Stimulated activated CD4-positive, alpha-beta T cell treated with anti-CD3 and anti-CD28 coated beads, Interleukin-2, amount 100 ng/mL, for 4 hours (primary cell): Measurements from ENCODE around the gene DSCAML1.

Experiments used
- DNase-seq: peaks from one replicate; pipeline ENCODE4 v3.0.0-alpha.2; 2020; ENCODE audit warnings: low read depth

Gene DSCAML1

DNA sequence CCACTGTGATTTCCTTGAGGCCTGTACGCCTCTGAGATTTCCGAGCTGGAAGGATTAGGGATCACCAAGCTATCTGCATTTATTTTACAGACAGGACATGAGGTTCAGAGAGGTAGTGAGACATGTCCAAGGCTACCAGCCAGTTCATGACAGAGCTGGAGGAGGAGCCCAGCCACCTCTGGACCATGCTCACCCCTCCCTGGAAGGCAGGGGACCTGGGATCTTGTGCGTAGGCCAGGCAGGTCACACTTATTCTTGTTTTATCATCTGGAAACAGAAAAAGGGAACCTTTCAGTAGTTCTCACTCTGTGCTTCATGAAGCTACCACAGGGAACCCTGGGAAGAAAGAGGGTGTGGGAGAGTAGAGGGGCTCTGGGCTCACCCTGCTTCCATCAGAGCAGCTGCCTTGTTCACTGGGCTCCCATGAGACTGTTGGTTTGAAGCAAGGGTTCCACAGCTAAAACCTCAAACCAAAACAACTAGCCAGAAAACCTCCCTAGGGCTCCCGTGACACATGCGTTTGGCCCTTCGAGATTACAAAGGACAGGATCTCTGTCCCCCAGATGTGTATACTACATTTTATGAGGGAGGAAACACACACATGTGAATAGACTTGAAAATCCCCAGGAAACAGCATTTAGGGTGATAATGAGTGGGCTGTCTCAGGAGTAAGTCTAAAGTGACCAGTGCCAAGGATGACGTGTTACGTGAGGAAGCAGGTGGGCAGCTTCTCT, 106.4 kb downstream of the DSCAML1 start:
- no peak for DNase-seq

DNA sequence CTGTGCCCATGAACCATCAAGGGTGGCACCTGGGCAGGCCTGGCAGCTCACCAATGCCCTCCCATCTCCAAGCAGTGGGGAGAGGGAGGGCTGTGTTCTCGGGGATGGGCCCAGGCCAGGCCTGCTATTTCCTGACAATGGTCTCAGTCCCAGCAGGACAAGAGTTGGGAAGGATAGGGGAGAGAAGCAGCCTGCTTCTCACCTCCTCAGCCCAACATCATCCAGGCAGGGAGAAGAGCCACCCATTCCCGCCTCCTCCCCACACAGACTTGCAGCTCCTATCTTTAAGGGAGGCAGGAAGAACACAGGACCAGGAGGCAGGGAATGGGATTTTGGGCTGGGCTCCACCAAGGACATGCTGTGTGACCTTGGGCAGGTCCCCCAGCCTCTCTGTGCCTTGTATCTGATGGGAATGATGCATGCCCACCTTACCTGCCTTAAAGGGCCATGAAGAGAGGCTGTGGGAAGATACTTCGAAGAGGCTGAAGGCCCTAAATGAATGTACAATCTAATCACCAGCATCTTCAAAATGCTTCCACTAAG, 108.7 kb downstream of the DSCAML1 start:
- no peak for DNase-seq

DNA sequence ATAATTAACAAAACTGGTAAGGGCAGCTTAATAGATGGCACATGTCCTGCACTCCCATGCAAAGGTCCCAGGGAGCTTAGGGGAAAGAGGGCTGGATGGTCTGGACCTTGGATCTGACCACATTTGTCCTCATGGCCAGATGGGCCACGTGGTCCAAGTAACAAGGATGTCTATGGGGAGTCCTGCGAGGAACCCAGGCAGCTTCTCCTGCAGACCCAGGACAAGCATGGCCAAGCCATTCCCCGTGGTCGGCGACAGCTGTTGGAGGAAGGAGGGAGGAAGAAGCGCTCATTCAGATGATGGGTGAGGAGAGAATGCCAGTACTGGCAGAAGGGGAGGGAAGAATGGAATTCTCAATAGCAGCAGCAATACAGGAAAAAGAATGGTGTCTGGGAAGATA, 109.2 kb downstream of the DSCAML1 start:
- no peak for DNase-seq

DNA sequence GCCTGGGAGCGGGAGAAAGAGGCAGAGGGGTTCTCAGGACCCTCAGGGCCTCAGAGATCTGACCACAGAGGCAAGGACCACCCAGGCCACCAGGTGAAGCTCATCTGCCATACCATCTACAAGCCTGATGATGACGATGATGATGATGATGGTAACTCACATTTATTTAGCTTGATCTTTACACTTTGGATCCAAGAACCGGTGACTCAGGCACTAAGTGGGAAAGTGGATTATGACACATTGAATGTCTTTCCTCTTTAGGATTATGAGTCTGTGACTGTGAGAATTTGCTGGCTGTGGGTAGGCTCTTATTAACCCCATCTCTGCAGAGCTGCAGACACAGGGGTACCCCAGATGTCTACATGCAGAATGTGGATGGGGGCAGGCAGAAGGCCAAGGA, 110.3 kb downstream of the DSCAML1 start:
- DNase-seq: no peak

DNA sequence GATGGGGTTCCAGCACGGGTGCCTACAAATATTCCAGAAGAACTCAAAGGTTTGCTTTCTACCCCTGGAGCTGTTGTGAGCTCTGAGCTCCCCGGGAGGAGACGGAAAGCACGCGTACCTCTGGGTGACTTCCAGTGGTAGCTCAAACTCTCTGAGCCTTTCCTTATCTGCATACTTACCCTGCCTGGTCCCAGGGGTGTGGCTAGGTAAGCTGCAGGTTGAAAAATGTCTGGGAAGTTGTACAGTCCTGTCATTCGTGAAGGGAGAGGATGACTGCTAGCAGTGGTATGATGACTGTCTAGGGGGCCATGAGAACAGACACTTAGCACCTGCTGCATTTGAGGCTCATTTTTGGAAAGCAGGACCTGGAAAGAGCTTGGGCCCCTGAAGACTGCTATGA, 111.5 kb downstream of the DSCAML1 start:
- DNase-seq: no peak

DNA sequence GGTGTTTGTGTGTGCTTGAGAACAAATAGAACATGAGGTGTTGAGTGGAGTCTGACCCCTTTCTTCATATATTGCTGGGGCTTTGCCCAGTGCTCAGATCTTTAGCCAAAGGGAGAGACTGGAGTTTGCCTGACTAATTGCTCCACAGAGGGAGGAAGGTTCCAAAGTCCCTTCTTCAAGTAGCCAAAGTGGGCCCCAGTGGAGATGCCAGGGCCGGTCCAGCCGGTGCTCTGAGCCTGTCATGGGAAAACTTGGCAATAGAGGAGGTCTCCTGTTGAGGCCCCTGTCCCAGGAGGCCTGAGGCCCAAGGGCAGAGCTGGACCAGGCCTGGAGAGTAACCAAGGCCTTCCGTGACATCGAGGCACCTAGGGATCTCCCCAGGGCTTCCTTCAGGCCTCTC, 112.3 kb downstream of the DSCAML1 start:
- no peak for DNase-seq

DNA sequence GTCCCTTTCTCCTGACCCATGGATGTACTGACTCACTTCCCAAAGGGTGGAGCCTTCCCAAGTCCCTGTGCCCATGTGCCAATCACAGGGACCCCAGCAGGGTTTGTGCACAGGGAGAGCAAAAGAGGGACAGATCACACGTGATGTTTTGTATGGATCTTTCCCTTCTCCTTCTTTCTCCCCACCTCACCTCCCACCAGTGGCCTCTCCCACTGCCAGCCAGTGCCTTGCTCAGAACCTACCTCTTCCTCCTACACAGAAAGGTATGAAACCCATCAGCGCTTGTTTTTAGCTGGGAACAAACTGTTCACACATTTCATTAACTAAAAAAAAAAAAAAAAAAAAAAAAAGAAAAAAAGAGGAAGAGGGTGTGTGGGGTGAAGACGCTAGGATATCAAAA, 112.9 kb downstream of the DSCAML1 start:
- no peak for DNase-seq

DNA sequence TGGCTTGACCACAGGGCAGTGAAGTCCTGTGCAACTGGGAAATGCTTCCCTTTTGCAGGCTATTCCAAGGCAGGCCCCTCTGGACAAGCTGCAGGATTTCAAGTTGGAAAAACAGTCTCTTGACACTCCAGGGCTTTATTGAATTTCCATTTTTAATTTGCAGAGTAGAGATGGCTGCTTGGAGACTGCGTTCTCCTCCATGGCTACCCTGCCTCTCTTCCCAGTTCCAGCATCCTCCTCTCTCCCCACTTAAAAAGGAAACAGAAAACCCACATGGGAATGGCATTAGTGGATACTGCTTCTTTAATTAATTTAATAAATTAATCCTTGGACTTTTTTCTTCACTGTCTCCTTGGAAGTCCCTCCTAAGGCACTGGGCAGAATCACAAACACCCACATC, 115.6 kb downstream of the DSCAML1 start:
- DNase-seq: no peak

DNA sequence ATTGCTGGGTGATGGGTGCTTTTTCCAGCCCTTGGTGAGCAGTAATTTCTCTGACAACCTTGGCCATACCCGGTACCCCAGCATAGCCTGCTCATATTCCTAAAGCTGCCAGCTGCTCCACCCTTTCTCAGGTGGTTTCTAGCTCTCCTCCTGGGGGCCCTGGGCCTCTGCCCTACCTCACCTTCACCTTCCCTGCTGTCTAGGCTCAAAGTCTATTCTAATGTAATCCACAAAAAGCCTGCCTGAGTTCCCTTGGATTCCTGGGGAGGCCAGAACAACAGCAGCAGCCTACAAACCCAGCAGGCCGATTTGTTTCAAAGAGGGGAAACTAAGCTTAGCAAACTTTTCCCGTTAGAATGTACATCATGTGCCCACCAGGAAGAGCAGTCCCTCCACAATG, 117.6 kb downstream of the DSCAML1 start:
- no peak for DNase-seq

DNA sequence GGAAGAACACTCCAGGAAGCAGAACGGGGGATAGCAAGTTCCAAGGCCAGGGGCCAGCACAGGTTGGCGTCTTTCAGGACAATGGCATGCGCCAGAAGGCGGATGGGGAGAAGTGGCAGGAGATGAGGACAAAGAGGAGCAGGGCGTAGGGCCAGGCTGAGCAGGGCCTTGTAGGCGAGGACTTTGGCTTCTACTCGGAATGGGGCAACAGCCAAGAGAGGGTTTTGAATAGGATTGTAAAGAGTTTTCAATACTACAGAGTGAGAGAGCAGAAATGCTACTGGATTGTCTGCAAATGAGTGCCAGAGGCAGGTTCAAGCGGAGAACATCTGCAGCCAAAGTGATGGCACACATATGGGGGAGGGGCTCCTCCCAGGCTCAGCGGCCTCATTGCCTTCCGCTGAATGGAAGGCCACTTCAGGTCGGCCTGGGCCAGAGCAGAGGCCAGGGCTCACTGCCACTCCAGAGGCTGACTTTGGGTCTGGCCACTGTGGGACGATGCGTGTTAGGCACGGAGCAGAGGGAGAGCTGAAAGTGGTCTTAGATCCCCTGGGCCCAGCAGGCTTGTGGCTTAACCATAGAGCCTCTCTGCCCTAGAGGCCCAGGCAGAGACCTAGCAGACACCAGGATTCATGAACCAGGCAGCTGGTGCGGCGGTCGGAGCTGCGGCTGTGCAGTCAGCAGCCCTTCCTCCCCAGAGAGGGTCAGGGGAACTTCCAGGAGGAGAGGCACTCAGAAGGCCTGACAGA, 118.2 kb downstream of the DSCAML1 start:
- no peak for DNase-seq

DNA sequence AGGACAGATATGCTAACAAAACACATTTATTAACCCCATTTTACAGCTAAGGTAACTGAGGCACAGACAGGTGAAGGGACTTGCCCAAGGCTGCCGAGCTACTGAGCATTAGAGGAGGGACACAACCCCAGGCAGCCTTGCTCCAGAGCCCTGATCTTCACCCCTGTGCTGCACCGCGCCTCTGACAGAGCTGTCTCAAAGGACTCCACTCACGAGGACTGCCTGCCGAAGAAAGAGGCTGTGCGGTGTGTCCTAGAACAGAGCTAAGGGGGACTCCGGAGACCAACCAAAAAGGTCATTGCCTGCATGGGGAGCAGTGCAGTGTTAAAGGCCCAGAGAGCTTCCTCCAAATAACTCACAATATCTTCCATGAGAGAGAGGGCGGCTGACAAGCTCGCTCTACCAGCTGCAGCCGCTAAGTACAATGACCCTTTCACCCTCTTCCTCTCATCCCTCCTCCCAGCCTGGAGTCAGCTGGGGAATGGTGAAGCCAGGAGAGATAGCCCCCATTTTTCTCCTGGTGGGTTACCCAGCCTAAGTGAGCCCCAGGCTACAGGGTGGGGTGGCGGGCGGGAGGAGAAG, 119.2 kb downstream of the DSCAML1 start:
- no peak for DNase-seq

DNA sequence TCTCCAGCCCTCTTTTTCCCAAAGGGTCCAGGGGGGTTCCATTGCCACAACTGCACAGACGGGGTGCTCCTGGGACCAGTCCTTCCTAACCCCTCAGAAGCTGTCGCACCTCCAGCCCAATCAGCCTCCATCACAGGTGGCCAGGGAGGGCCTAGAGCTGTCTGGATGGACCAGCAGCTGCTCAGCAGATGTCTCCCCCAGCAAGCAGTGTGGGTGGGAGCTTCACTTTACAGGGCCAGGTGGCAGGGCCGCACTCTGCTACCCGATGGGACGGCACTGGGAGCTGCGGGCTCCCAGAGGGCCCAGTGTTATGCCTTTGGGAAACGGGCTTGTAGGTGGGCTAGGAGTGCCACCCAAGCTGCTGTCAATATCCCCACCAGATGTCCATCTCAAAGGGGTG, 120.5 kb downstream of the DSCAML1 start:
- no peak for DNase-seq

DNA sequence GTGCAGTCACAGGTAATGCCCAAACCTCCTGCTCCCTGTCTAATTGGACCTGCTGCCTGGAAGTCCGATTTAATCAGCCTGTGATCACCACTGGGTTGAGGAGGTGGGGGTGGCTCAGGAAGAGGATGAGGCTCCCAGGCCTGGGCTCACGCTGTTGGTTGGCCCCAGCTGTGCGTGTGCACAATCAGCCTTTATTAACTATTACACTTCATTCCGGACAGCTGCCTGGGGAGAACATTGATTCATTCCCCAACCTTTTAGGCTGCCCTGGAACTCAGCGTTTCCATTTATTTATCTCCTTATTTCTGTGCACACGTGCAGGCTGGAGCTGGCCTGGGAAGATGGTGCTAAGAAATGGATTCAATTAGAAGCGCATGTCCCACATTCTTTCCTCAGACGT, 123.4 kb downstream of the DSCAML1 start:
- no peak for DNase-seq

DNA sequence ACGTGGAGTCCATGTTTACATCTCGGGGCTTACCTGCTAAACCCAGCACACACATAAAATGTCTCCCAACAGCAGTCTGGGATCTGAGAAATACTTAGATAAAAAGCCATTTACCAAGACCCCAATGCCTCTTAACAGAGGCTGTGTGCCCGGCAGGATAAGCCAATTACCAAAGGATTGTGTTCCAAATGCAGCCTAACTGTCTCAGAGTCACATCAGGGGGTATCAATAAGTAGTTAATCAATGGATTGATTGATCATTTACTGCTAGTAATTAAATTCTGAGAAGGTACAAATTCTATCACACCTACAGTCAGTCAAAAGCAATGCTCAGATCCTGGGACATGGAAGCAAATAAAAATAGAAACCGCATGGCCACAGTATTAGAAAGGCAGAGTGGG, 125.6 kb downstream of the DSCAML1 start:
- no peak for DNase-seq

DNA sequence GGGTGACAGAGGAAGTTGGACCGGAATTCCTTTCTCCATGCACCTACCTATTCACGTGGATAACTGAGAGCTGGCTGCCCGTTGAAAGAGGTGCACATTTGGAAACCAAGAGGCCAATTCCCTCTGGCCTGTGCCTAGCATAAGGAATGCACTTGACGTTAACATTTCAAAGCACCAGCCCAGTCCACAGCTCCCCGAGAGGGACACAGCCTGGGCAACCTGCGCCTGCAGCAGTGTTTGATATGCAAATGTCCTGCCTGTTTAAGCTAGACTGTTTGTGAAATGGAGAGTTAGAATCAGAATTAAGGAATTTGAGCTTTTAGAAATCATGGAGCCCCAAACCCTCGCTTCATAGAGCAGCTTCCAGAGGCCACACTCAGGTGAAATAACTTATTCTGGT, 126.1 kb downstream of the DSCAML1 start:
- no peak for DNase-seq

DNA sequence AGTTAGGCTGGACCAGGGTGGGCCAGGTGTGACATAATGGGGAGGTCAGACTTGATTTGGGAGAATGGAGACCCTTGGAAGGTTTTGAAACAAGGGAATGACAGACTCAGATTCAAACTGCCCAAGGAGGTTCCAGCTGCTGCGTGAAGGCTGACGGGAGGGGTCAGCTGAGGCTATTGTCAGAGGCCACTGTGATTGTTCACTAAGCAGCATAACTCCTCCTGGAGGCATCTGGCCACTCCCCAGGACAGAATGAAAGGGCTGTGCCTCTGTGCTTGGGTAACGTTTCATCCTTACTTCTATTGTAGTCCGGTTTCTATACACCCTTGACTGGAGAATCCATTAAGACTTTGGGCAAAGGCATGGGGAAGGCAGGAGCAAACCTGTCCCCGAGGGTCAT, 126.6 kb downstream of the DSCAML1 start:
- DNase-seq: no peak

DNA sequence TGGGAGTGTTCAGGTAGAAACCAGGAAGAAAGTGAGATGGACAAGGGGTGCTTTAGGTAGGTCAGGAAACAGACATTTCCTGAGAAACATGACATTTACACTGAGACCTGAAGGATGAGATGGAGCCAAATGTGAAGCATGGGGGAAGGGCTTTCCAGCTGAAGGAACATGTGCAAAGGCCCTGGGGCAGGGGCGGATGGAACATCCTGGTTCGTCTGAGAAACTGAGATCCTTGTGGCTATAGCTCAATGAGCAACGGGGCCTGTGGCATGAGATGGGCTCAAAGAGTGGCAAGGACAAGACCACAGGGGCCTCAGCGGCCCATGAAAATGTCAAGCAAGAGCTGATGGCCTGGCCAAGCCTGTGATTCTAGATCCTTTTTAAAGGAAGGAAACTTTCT, 127.4 kb downstream of the DSCAML1 start:
- no peak for DNase-seq

DNA sequence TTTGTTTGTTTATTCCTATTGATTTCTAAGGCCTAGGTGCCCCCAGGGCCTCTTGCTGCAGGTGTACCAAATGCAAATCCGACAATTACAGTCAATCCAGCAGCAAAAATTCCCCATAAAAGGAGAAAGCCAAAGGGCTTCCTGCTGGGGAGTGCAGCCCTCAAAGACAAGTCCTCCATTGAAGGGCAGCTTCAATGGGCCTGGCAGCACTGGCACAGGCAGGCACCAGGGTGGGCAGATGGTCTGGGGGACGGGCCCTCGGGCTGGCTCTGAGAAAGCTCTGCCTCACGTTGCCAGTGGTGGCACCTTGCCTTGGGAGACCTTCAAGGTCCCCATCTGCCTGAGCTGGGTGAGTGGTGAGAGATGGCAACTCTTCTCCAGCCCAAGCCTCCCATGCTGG, 128.0 kb downstream of the DSCAML1 start:
- no peak for DNase-seq

DNA sequence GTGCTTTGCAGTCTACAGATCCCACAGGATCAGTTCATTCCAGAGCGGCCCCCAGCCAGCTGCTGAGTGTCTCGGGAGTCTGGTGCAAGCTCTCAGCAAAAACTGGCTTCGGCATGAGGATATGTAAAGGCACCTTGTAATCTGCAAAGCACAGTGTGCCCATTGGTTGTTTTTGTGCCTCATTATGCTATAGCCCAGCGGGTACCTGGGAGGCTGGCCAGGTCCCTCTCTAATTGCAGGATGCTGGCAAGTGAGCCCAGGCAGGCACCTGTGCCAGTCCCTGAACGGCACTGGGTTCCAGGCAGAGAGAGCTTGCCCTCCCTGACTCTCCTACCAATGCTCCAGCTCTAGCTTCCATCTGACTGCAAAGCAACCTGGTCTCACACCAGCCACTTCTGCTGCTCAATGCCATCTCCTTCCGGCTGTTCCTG, 128.7 kb downstream of the DSCAML1 start:
- no peak for DNase-seq

DNA sequence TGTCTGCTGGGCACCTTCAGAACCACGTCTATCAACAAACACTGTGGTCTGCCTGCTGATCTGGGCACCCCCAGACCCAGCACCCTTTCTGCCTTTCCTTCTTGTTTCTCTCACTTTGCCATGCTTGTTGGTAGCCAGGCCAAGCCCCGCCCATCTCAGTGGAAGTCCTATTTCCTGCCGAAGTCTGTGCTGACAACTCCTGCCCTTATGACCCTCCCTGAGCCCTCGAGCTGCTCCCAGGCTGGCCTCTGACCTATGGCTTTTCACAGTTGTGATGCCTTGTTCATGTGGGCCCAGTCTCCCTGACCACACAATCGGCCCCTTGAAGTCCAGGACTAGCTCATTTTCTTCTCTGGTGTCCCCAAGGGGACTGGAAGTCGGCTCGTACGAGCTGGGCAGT, 132.1 kb downstream of the DSCAML1 start:
- no peak for DNase-seq

DNA sequence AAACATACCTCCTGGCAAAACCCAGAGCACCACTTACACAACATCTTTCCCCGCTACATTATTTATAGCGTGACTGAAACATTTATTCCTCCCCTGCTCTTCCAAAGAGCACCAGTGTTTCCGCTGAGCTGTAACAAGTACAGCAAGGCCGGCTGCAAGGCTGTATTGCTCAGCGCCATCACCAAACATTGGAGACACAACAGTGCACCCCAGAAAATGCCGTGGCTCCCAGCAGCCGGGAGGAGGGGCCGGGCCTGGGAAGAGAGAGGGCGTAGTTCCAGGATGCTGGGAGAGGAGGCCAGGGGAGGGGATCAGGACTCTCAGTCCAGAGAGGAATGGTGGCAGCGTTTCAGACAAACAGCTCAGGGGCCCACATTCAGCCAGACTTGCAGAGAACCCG, 133.2 kb downstream of the DSCAML1 start:
- DNase-seq: no peak

DNA sequence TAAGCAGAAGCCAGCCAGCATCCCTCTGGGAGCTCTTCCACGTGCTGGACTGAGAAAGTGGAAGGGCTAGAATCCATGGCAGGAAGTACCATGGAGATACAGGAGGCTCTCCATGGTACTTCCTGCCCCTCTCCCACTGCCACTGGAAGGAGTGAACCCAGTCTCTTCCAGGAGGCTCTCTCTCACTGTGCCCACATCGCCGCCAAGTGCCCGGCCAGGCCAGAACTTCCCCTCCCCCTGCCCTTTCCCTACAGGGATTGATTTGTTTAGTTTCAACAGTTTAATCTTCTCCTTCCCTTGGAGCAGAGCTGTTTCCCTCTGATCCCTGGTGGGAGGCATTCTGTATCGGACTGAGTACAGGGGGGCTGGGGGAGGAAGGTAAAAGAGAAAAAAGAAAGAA, 133.6 kb downstream of the DSCAML1 start:
- no peak for DNase-seq

DNA sequence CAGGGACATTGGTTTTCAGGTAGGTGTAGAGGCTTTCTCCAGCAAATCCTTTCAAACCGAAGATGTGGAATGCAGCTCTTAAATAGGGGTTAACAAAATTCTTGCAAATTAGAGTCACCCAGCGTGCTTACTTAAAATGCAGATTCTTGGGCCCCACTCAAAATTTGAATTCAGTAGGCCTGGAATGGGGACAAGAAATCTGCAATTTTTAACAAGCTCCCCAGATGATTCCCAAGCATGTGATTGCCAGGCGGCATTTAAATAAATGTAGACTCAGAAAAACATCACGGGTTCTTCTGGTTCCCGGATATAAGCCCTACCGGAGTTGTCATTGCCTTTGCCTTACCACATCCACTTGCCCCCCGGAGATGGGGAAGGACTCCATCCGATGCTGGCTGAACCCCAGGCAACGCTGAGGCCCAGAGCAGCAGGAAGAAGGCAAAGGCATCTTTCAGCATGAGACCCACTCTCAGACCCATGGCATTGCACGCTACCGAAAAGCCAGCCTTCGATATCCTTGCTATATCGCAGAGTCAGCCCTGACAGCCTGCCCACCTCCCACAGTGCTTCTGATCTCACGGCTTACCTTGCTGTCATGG, 134.2 kb downstream of the DSCAML1 start:
- no peak for DNase-seq
